WTC11 (cell line): ENCODE data around the gene NPAS3. TPM values are rescaled to one million over a fixed set of nuclear protein-coding genes. Genes with fewer than 3 reads are reported as not detected.

Experiments
- ATAC-seq: fragments of 200-7000 bp; cut with Tn5 transposase; 2 replicates; pipeline ENCODE4 v1.10.0; 2021; ENCODE audit warnings: mild to moderate bottlenecking, moderate library complexity
- CTCF ChIA-PET: fragments of 300-600 bp; sonication (Branson Sonifier 250); formaldehyde crosslinking; loops from one replicate; lab custom pipeline; 2021; ENCODE audit warnings: antibody characterized with exemption; lab: Charles Lee
- POLR2A ChIA-PET: fragments of 350-600 bp; sonication (Branson Sonifier 250); formaldehyde crosslinking; loops from one replicate; lab custom pipeline; 2021; ENCODE audit warnings: antibody characterized with exemption; lab: Charles Lee
- DNase-seq: peaks from one replicate; pipeline ENCODE4 v3.0.0; 2021; ENCODE audit warnings: low spot score
- H3K27ac Mint-ChIP-seq: 2 replicates; pipeline ENCODE4 v1.8.0; 2021; ENCODE audit warnings: mixed read lengths
- H3K27me3 Mint-ChIP-seq: 2 replicates; pipeline ENCODE4 v1.8.0; 2021; ENCODE audit warnings: low read depth, mild to moderate bottlenecking, moderate library complexity, mixed read lengths
- H3K36me3 Mint-ChIP-seq: 2 replicates; pipeline ENCODE4 v1.8.0; 2021; ENCODE audit warnings: mixed read lengths
- H3K4me1 Mint-ChIP-seq: 2 replicates; pipeline ENCODE4 v1.8.0; 2022; ENCODE audit warnings: mixed read lengths
- H3K4me3 Mint-ChIP-seq: 2 replicates; pipeline ENCODE4 v1.8.0; 2021; ENCODE audit warnings: mild to moderate bottlenecking, moderate library complexity, mixed read lengths
- H3K9me3 Mint-ChIP-seq: 2 replicates; pipeline ENCODE4 v1.8.0; 2021; ENCODE audit warnings: mixed read lengths
- CREM ChIP-seq: sonication (generic); formaldehyde crosslinking; IDR thresholded peaks from 2 replicates; pipeline ENCODE4 v1.8.1; 2022; ENCODE audit warnings: mild to moderate bottlenecking, missing genetic modification reagents, moderate library complexity
- ELF4 ChIP-seq: sonication (generic); formaldehyde crosslinking; IDR thresholded peaks from 2 replicates; pipeline ENCODE4 v1.8.1; 2022; ENCODE audit warnings: low read depth, mild to moderate bottlenecking, moderate library complexity, missing genetic modification reagents
- ETV6 ChIP-seq: sonication (generic); formaldehyde crosslinking; IDR thresholded peaks from 2 replicates; pipeline ENCODE4 v1.8.1; 2022; ENCODE audit warnings: mild to moderate bottlenecking, missing genetic modification reagents
- FOXK1 ChIP-seq: sonication (generic); formaldehyde crosslinking; IDR thresholded peaks from 2 replicates; pipeline ENCODE4 v1.8.0; 2022; ENCODE audit warnings: mild to moderate bottlenecking, moderate library complexity, missing genetic modification reagents
- FOXP1 ChIP-seq: sonication (generic); formaldehyde crosslinking; IDR thresholded peaks from 2 replicates; pipeline ENCODE4 v1.8.0; 2022; ENCODE audit warnings: missing genetic modification reagents, mild to moderate bottlenecking, moderate library complexity, borderline replicate concordance
- JAZF1 ChIP-seq: fragments of 250-450 bp; sonication (Bioruptor Pico); IDR thresholded peaks from 2 replicates; pipeline ENCODE4 v1.9.0; 2021; ENCODE audit warnings: moderate library complexity, mild to moderate bottlenecking, inconsistent platforms
- NFE2L1 ChIP-seq: sonication (generic); formaldehyde crosslinking; IDR thresholded peaks from 2 replicates; pipeline ENCODE4 v1.8.1; 2023; ENCODE audit warnings: missing genetic modification reagents
- PRRX2 ChIP-seq: fragments of 250-450 bp; sonication (Bioruptor Pico); IDR thresholded peaks from 2 replicates; pipeline ENCODE4 v1.8.0; 2021; ENCODE audit warnings: mild to moderate bottlenecking
- SMAD3 ChIP-seq: sonication (generic); formaldehyde crosslinking; IDR thresholded peaks from 2 replicates; pipeline ENCODE4 v1.8.0; 2022; ENCODE audit warnings: missing genetic modification reagents, mild to moderate bottlenecking, borderline replicate concordance
- SMAD4 ChIP-seq: sonication (generic); formaldehyde crosslinking; IDR thresholded peaks from 2 replicates; pipeline ENCODE4 v1.8.0; 2022; ENCODE audit warnings: mild to moderate bottlenecking, missing genetic modification reagents
- TEAD4 ChIP-seq: sonication (generic); formaldehyde crosslinking; IDR thresholded peaks from 2 replicates; pipeline ENCODE4 v1.8.0; 2022; ENCODE audit warnings: mild to moderate bottlenecking, missing genetic modification reagents
- TP53 ChIP-seq: sonication (generic); formaldehyde crosslinking; IDR thresholded peaks from 2 replicates; pipeline ENCODE4 v1.8.1; 2023; ENCODE audit warnings: mild to moderate bottlenecking, missing genetic modification reagents
- total RNA-seq: library from RNA; stranded (reverse); gene quantifications from 3 replicates; pipeline ENCODE4 v1.2.3, GENCODE V29; 2021
- TF ChIP-seq, protein P1 (sequence below): sonication (generic); formaldehyde crosslinking; IDR thresholded peaks from 2 replicates; pipeline ENCODE4 v1.8.0; 2023; ENCODE audit warnings: missing genetic modification reagents, mild to moderate bottlenecking, borderline replicate concordance
- TF ChIP-seq, protein P2 (sequence below): sonication (generic); formaldehyde crosslinking; conservative IDR thresholded peaks from 2 replicates; pipeline ENCODE4 v1.8.1; 2023; ENCODE audit warnings: mild to moderate bottlenecking, low read depth, missing genetic modification reagents, moderate library complexity
- TF ChIP-seq, protein P3 (sequence below): sonication (generic); formaldehyde crosslinking; IDR thresholded peaks from 2 replicates; pipeline ENCODE4 v1.8.1; 2022; ENCODE audit warnings: low read depth, missing genetic modification reagents, borderline replicate concordance
- TF ChIP-seq, protein P4 (sequence below): sonication (generic); formaldehyde crosslinking; IDR thresholded peaks from 2 replicates; pipeline ENCODE4 v1.8.0; 2022; ENCODE audit warnings: missing genetic modification reagents
- TF ChIP-seq, protein P5 (sequence below): fragments of 250-450 bp; sonication (Bioruptor Pico); IDR thresholded peaks from 2 replicates; pipeline ENCODE4 v1.9.0; 2021; ENCODE audit warnings: mild to moderate bottlenecking
- TF ChIP-seq, protein P6 (sequence below): sonication (generic); formaldehyde crosslinking; IDR thresholded peaks from 2 replicates; pipeline ENCODE4 v1.8.1; 2023; ENCODE audit warnings: mild to moderate bottlenecking, missing genetic modification reagents, moderate library complexity

The NPAS3 gene
- total RNA-seq, 1 experiment from 2014 or later: 3.2 TPM

DNA sequence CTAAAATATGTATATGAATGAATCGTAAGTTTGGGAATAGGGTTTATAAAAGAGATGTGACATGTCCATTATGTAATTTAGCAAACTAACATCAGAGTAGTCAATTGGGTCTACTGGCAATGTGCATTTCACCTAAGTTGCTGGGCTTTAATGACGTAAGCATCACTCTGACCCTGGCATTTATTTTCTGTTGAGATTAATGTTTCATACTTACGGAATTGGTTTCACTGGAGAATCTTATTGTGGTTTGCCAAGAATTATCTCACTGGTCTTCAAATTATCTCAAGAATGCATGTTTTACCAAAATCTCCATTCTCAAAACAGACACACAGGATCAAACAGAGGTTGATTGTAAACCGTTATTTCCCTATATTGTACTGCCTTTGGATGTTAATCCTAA lies 437.1 kb downstream of the NPAS3 start:
- no peak for DNase-seq

More for the DNA sequence above, 437.1 kb downstream of the NPAS3 start:
- H3K36me3 Mint-ChIP-seq: peaks cover 3% of the 10 kb centered on the region; the same call in 1 of the 2 replicates
- H3K27me3 Mint-ChIP-seq: no peaks in the 10 kb centered on the region
- peaks cover 5% of the 10 kb centered on the region for H3K4me1 Mint-ChIP-seq
- no peak overlapping the region for H3K4me3 Mint-ChIP-seq
- H3K27ac Mint-ChIP-seq: no peak overlapping the region
- ATAC-seq: no peak
- TF ChIP-seq, protein P1, sequence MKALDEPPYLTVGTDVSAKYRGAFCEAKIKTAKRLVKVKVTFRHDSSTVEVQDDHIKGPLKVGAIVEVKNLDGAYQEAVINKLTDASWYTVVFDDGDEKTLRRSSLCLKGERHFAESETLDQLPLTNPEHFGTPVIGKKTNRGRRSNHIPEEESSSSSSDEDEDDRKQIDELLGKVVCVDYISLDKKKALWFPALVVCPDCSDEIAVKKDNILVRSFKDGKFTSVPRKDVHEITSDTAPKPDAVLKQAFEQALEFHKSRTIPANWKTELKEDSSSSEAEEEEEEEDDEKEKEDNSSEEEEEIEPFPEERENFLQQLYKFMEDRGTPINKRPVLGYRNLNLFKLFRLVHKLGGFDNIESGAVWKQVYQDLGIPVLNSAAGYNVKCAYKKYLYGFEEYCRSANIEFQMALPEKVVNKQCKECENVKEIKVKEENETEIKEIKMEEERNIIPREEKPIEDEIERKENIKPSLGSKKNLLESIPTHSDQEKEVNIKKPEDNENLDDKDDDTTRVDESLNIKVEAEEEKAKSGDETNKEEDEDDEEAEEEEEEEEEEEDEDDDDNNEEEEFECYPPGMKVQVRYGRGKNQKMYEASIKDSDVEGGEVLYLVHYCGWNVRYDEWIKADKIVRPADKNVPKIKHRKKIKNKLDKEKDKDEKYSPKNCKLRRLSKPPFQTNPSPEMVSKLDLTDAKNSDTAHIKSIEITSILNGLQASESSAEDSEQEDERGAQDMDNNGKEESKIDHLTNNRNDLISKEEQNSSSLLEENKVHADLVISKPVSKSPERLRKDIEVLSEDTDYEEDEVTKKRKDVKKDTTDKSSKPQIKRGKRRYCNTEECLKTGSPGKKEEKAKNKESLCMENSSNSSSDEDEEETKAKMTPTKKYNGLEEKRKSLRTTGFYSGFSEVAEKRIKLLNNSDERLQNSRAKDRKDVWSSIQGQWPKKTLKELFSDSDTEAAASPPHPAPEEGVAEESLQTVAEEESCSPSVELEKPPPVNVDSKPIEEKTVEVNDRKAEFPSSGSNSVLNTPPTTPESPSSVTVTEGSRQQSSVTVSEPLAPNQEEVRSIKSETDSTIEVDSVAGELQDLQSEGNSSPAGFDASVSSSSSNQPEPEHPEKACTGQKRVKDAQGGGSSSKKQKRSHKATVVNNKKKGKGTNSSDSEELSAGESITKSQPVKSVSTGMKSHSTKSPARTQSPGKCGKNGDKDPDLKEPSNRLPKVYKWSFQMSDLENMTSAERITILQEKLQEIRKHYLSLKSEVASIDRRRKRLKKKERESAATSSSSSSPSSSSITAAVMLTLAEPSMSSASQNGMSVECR: no peak
- TF ChIP-seq TP53 (no peak), ETV6 (CRISPR knock-in tag) (no peak), TEAD4 (CRISPR knock-in tag) (no peak), NFE2L1 (CRISPR knock-in tag) (no peak), ELF4 (CRISPR knock-in tag) (no peak), FOXK1 (CRISPR knock-in tag) (no peak), SMAD3 (CRISPR knock-in tag) (no peak), SMAD4 (CRISPR knock-in tag) (no peak), PRRX2 (CRISPR knock-in tag) (no peak), FOXP1 (CRISPR knock-in tag) (no peak), CREM (CRISPR knock-in tag) (no peak), JAZF1 (no peak)
- TF ChIP-seq, protein P2, sequence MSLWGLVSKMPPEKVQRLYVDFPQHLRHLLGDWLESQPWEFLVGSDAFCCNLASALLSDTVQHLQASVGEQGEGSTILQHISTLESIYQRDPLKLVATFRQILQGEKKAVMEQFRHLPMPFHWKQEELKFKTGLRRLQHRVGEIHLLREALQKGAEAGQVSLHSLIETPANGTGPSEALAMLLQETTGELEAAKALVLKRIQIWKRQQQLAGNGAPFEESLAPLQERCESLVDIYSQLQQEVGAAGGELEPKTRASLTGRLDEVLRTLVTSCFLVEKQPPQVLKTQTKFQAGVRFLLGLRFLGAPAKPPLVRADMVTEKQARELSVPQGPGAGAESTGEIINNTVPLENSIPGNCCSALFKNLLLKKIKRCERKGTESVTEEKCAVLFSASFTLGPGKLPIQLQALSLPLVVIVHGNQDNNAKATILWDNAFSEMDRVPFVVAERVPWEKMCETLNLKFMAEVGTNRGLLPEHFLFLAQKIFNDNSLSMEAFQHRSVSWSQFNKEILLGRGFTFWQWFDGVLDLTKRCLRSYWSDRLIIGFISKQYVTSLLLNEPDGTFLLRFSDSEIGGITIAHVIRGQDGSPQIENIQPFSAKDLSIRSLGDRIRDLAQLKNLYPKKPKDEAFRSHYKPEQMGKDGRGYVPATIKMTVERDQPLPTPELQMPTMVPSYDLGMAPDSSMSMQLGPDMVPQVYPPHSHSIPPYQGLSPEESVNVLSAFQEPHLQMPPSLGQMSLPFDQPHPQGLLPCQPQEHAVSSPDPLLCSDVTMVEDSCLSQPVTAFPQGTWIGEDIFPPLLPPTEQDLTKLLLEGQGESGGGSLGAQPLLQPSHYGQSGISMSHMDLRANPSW (CRISPR knock-in tag): no peak
- TF ChIP-seq, protein P3, sequence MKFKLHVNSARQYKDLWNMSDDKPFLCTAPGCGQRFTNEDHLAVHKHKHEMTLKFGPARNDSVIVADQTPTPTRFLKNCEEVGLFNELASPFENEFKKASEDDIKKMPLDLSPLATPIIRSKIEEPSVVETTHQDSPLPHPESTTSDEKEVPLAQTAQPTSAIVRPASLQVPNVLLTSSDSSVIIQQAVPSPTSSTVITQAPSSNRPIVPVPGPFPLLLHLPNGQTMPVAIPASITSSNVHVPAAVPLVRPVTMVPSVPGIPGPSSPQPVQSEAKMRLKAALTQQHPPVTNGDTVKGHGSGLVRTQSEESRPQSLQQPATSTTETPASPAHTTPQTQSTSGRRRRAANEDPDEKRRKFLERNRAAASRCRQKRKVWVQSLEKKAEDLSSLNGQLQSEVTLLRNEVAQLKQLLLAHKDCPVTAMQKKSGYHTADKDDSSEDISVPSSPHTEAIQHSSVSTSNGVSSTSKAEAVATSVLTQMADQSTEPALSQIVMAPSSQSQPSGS (CRISPR knock-in tag): no peak
- TF ChIP-seq, protein P4, sequence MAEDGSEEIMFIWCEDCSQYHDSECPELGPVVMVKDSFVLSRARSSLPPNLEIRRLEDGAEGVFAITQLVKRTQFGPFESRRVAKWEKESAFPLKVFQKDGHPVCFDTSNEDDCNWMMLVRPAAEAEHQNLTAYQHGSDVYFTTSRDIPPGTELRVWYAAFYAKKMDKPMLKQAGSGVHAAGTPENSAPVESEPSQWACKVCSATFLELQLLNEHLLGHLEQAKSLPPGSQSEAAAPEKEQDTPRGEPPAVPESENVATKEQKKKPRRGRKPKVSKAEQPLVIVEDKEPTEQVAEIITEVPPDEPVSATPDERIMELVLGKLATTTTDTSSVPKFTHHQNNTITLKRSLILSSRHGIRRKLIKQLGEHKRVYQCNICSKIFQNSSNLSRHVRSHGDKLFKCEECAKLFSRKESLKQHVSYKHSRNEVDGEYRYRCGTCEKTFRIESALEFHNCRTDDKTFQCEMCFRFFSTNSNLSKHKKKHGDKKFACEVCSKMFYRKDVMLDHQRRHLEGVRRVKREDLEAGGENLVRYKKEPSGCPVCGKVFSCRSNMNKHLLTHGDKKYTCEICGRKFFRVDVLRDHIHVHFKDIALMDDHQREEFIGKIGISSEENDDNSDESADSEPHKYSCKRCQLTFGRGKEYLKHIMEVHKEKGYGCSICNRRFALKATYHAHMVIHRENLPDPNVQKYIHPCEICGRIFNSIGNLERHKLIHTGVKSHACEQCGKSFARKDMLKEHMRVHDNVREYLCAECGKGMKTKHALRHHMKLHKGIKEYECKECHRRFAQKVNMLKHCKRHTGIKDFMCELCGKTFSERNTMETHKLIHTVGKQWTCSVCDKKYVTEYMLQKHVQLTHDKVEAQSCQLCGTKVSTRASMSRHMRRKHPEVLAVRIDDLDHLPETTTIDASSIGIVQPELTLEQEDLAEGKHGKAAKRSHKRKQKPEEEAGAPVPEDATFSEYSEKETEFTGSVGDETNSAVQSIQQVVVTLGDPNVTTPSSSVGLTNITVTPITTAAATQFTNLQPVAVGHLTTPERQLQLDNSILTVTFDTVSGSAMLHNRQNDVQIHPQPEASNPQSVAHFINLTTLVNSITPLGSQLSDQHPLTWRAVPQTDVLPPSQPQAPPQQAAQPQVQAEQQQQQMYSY (CRISPR knock-in tag): no peak
- TF ChIP-seq, protein P5, sequence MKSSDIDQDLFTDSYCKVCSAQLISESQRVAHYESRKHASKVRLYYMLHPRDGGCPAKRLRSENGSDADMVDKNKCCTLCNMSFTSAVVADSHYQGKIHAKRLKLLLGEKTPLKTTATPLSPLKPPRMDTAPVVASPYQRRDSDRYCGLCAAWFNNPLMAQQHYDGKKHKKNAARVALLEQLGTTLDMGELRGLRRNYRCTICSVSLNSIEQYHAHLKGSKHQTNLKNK (CRISPR knock-in tag): no peak
- TF ChIP-seq, protein P6, sequence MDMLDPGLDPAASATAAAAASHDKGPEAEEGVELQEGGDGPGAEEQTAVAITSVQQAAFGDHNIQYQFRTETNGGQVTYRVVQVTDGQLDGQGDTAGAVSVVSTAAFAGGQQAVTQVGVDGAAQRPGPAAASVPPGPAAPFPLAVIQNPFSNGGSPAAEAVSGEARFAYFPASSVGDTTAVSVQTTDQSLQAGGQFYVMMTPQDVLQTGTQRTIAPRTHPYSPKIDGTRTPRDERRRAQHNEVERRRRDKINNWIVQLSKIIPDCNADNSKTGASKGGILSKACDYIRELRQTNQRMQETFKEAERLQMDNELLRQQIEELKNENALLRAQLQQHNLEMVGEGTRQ (CRISPR knock-in tag): no peak
- ChIA-PET POLR2A (no interaction called here), CTCF (no interaction called here)
- peaks cover 5% of the 10 kb centered on the region for H3K9me3 Mint-ChIP-seq
